Measurements from ENCODE around the gene ABCA5.

Gene ABCA5

GRCh38 chr17:69346766-69347165, 19.8 kb upstream of the ABCA5 start:
- TF ChIP-seq CTCF (IDR thresholded peaks at IDR 0.05; ENCODE audit: low read depth, low read length, missing control alignments): no peak
- DNase-seq (ENCODE audit: low read depth): no peak
- in situ Hi-C loops (cut with HindIII; ENCODE audit: low sequenced_read_pairs): no loop called here
- H3K4me3 ChIP-seq (ENCODE audit: low read depth, low read length): no peak overlapping the region

GRCh38 chr17:69344939-69345338, 18.0 kb upstream of the ABCA5 start:
- in situ Hi-C loops (cut with HindIII; ENCODE audit: low sequenced_read_pairs): no loop called here
- H3K4me3 ChIP-seq (ENCODE audit: low read depth, low read length): no peak overlapping the region
- DNase-seq (ENCODE audit: low read depth): no peak
- no peak for TF ChIP-seq CTCF (IDR thresholded peaks at IDR 0.05; ENCODE audit: low read depth, low read length, missing control alignments)

- in situ Hi-C loops (cut with HindIII; ENCODE audit: low sequenced_read_pairs): no loop called here
- DNase-seq (ENCODE audit: low read depth): no peak
- no peak overlapping the region for H3K4me3 ChIP-seq (ENCODE audit: low read depth, low read length)
- no peak for TF ChIP-seq CTCF (IDR thresholded peaks at IDR 0.05; ENCODE audit: low read depth, low read length, missing control alignments)
These were observed 16.1 kb upstream of the ABCA5 start for GRCh38 chr17:69342896-69343644.

- no peak overlapping the region for H3K4me3 ChIP-seq (ENCODE audit: low read depth, low read length)
- in situ Hi-C loops (cut with HindIII; ENCODE audit: low sequenced_read_pairs): no loop called here
- no peak for TF ChIP-seq CTCF (IDR thresholded peaks at IDR 0.05; ENCODE audit: low read depth, low read length, missing control alignments)
- DNase-seq (ENCODE audit: low read depth): no peak
These were observed 13.0 kb upstream of the ABCA5 start for GRCh38 chr17:69339937-69340336.

GRCh38 chr17:69336996-69337395, 10.1 kb upstream of the ABCA5 start:
- in situ Hi-C loops (cut with HindIII; ENCODE audit: low sequenced_read_pairs): no loop called here
- no peak for DNase-seq (ENCODE audit: low read depth)
- no peak for TF ChIP-seq CTCF (IDR thresholded peaks at IDR 0.05; ENCODE audit: low read depth, low read length, missing control alignments)
- H3K4me3 ChIP-seq (ENCODE audit: low read depth, low read length): no peak overlapping the region

- in situ Hi-C loops (cut with HindIII; ENCODE audit: low sequenced_read_pairs): no loop called here
- no peak for DNase-seq (ENCODE audit: low read depth)
- no peak for TF ChIP-seq CTCF (IDR thresholded peaks at IDR 0.05; ENCODE audit: low read depth, low read length, missing control alignments)
These were observed 9.6 kb upstream of the ABCA5 start for GRCh38 chr17:69336580-69336979.

More at GRCh38 chr17:69336580-69336979, 9.6 kb upstream of the ABCA5 start:
- no peak overlapping the region for H3K4me3 ChIP-seq (ENCODE audit: low read depth, low read length)

Data from astrocyte of the cerebellum (primary cell).